Stimulated activated CD4-positive, alpha-beta T cell treated with anti-CD3 and anti-CD28 coated beads, Interleukin-4, amount 100 ng/mL, for 4 hours (primary cell): ENCODE data around the gene LRMDA.
"Not testable (repeated sequence)": the region's sequence is repeated elsewhere in the genome, so short reads cannot be mapped to it uniquely, and the experiment has no call there.

Experiments
- DNase-seq, 2 experiments: peaks; one replicate each; pipeline ENCODE4 v3.0.0-alpha.2; 2020

LRMDA gene

DNA sequence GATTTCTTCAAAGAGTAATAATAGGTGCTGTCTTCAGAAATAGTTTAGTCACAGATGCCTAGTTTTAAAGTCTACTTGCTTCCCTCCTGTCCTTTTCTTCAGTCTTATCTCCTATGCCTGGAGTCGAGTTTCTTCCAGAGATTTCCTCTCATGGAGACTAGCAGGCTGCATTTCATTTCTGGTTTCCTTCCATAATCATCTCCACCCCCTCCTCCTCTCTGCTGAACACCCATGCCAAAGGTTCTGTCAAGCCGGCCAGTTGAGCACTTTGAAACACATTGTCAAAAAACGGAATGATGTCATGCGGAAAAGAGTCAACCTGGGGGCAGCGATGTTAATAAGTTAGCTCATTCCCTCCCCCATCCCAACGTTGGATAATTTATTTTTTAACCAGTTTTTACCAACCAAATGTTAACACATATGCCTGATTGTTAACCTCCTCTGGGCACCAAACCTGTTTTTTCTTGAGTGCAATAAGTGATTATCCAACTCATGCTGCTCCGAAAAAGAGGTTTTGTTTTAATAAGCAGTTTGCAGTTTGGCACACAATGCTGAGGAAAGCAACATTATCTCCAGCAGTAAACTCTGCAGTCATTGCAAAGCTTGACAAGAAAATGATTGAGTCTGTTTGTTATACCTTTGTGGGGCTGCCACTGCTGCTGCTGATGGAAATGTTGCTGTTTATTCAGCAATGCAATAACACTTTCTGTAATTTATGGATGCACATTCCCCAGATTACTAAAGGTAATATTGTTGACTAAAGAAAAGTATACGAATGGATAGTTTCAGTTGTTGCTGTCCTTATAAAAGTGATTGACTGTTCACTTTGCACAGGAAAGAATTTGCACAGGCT lies 161.6 kb downstream of the LRMDA start:
- DNase-seq, result no peak

DNA sequence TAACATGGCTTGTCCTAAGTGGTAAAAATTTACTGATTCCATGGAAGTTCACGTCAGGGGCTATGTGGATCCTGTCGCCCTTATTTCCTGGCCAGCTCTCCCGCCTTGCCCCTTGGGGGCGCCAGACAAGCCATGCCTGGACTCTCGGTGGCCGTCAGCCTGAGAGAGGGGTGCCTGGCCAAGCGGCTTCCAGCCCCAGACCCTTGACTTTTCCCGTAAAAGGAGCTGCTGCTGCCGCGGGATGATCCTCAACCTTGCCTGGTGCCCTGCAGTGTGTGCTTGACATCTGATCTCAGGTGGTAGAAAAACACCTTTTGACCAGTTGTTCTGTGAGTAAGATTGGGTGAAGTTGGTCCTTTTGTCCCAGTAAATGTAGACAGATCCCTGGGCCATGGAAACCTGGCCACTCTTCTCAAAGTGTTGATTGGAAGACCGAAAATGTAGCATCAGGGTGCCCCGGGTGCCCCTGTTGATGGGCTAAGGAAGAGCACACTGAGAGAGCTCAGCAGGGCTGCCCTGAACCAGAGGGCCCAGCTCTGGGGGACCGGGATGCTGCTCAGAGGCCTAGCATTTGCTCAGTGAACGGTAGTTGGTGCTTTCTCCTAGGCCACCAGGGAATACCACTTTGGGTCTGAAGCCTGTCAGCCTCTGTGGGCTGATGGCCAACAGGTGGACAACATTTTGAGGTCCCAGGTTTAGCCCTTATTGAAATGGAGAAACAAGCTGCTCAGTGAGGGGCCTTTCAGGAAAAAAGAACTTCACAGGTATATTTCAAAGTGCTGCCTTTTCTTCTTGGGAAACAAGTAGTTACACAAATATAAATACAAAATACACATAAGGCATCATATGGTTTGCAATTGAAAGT lies 162.5 kb downstream of the LRMDA start:
- no peak for DNase-seq

DNA sequence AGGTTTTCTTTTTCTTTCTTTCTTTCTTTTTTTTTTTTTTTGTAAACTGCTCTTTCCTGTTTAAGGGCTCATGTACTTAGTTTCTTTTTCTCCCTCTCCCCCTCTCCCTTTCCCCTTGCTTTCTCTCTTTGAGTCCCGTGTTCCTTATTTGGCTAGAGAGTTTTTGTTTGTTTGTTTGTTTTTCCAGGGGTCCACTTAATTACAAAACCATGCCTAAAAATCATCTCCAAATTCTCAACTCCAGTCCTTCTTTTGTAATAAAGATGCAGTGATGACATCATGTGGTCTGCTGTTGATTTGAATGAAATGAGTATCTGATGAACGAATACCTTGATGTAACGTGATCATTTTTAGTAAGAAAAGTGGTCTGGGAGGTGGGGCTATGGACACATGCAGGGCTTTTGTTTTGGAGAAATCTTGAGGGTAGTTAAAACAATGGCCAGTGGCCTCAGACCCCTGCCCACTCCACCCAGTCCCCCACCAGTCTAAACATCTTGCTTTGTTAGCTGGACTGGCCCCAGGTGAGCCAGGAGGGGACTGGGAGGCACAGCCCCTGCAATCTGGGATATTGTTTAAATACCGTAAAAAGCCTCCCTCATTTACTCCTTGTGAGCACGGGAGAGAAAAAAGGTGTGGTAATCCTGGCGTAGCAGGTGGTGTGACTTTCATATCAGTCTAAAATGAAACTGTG lies 165.7 kb downstream of the LRMDA start:
- no peak for DNase-seq

DNA sequence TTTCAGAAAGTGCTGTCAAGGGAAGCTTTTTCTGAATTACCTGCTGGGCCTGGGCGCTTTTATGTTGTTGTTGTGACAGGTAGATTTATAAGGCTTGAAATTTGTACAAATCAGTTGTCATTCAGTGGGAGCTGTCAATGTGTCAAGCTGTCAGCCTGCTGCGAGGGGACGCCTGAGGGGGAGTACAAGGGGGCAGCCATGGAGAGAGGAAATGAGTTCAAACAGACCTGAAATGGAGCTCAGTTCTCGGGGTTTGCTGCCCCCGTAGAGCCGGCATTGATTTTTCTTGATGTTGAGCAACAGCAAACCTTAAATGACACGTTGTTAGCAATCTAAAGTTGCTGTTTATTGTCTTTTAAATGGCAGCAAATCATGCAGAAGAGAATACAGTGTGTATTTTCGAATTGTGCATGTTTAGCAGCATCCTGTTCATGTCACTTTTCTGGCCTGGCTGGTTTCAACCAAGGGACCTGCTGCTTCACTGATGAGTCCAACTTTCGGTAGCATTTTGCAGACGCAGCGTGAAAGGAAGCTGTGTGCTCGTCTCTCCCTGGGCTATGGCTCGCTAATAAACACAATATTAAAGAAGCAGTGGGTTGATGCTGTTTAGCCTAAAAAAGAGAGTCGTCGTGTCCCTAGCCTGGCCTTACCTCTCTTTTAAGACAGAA lies 166.5 kb downstream of the LRMDA start:
- no peak for DNase-seq

DNA sequence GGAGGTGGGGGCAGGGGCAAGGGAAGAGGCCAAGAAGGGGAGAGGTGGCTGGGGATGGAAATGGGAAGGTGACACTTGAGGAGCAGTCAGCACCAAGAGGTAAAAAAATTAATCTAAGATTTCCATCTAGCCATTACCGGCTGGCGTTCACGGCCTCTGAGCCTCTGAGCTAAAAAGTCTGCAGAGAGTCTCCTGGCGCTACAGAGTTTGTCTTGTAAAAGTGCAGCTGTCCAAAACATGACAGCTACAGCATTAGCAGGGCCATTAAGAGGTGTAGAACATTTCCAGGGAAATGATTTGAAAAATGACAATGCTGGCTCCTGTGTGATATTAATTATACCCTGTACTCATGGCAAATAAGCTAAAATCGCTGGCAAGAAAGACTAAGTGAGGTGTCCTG lies 167.6 kb downstream of the LRMDA start:
- no peak for DNase-seq

DNA sequence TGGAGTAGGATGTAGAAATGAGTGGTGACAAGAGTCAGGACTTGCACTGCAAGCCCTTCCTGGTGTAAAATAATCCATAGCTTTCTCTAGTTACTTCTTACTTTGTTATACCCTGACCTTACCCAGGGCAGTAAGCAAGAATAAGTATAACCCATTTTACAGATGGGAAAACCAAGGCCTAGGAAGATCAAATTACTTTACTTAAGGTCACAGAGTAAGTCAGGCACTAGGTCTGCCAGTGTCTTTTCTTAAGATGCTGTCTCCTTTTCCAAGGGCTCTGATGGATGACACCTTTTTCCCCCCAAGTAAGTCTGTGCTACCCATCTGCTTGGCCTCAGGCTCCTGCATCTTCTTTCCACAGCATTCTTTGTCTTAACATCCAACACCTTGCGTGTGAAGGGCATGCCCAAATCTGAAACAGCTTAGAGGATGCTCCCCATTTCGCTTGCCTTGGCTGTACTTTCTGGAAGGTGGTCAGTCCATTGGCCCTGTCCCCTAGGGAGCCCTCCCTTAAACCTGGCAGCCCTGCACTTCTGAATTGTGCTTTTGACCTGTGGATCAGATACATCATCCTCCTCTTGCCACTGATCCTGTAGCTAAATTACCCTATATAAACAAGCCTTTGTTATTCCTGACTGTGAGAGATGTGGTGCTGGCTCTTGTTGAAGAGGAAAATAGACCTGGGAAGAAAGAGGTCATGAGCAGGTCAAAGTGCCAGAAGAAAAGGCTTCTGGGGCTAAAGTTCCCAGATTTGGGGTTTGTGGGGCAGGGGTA lies 168.6 kb downstream of the LRMDA start:
- DNase-seq, result no peak

DNA sequence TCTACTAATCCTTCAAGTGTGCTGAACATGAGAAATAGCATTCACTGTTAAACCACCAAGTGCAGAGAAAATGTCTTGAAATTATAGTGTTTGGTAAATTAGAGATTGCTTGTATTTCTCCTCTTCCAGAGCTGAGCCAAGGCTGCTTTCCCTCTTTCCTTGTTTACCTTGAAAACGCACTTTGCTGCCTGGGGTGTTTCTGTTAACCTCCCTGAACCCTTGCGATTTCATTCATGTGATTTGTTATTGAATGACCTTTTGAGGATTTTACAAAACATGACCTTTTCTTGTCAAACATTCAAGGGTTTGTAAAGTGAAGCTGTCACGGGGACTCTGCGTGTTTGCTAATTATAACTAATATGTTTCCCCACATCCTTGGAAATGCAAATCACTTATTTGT lies 169.4 kb downstream of the LRMDA start:
- DNase-seq, result no peak

DNA sequence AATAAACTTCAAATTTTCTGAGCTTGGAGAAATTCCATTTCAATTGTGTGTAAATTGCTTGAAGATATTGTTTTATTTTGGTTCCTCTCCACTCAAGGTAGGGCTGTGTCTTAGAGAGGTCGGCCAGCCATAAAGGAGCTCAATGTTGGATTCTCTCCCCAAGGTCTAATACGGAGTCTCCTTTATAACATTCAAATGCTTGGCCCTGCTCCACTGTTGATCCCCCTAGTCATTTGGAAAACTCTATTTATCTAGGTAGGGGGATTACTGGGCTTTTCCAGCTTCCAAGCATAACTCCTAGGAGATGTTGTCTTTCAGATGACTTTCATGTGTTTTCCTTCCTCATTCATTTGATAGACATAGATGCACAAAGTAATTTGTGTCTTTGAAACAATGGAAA lies 170.9 kb downstream of the LRMDA start:
- DNase-seq, result no peak

DNA sequence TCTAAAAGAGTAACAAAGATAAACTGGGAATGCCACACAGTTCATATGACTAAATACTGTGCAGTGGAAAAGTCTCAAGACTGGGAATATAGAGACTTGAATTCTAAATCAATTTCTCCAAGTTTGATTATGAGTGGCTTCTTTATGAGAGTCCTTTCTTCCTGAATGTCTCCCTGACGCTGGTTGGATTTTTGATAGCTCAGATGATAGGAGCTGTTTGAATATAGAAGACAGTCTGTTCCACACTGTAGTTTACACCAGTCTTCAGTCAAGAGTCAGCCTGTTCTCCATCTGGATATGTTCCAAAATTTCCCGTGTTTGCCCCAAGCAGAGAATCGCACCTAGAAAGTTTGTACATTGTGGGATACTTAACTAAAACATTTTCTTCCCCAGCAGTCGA lies 173.7 kb downstream of the LRMDA start:
- DNase-seq, result no peak

DNA sequence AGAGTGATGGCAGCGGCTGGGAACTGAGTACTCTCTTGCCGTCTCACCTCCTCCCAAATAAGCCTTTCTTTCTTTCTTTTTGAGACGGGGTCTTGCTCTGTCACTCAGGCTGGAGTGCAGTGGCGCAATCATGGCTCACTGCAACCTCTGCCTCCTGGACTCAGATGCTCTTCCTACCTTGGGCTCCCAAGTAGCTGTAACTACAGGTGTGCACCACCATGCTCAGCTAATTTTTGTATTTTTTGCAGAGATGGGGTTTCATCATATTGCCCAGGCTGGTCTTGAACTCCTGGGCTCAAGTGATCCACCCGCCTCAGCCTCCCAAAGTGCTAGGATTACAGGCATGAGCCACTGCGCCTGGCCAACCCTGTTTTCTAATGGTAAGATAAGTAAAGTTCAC lies 174.4 kb downstream of the LRMDA start:
- not testable (repeated sequence) for DNase-seq

DNA sequence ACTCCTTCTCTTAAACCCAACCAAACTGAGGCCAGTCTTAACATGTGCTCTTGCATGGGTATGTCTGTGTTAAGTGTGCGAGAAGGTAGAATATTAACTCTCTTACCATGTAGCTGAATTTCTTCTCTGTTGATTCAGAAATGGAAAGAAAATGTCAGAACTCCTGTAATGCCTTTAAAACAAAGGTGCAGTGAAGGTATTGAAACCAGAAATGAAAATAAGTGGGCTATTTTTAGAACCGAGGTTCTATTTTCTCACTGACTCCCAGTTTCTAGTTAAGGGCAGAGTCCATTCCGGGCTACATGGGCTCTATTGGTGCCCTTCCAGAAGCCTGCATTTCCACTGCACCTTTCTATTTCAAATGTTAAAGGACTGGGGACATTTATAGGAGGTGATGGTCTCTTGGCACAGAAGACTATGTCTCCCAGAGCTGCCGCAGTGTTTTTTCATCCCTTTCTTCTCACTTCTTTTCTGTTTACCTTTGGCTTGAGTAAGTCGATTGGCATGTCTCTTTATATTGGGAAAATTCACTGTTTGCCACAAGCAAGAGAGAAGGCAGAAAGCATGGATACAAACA lies 174.9 kb downstream of the LRMDA start:
- no peak for DNase-seq

DNA sequence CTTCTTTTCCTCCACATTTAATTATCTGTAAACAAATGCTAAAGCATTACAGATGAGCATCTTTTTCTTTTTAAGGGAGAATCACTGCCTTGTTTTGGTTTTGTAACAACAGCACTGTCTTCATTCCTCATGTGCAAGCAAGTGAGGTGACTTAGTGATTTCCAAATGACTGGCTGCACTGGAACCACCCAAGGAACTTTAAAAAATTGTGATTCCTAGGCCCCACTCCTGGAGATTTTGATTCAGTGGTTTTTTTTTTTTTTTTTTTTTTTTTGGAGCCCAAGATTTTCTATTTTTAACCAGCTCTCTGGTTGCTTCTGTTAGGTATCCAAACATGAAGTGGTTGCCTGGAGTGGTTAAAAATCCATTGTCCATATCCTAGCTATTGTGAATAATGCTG lies 176.2 kb downstream of the LRMDA start:
- DNase-seq, result no peak

DNA sequence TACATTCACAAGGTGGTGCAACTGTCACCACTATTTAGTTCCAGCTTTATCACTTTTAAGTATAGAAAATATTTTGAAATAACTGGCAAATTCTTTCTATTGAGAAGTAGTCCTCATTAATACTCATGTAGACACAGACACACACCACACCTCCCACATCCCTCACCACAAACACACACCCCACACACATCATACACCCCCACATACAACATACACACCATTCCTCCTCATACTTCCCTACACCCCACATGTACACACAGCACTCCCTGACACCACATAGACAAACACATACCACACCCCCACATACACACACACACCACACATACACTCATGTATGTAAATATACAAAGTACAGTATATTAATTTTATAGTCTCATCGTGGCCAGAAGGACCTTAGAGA lies 178.8 kb downstream of the LRMDA start:
- DNase-seq, result no peak

DNA sequence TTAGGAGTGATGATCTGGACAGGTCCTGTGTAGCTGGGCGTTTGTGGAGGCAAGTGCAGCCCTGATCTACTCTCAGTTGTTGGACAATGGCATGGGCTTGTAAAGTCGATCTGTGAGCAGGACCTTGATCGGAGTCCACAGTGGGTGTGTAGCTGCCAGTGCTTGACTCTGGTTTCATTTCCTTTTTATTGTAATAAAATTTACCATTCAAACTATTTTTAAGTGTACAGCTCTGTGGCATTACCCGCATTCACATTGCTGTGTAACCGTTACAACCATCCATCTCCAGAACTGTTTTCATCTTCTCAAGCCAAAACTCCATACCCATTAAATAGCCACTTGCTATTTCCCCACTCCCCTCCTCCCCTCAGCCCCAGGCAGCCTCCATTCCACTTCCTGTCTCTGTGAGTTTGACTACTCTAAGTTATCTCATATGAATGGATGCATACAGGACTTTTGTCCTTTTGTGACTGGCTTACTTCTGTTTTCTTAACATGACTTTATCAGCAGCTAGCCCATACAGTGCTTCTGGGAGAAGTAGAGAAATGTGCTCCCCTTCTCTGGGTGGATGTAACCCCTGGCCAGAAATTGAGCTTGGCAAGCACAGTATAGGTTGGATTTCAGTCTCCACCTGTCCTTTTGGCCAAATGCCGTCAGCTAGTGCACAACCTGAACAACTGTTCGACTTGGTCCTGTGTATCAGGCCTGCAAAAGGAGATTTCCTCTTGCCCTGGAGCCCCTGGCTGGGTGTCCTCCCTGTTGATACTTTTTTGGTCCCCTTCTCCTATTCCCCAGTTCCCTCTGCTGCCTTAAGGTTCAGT lies 180.0 kb downstream of the LRMDA start:
- DNase-seq, result no peak

DNA sequence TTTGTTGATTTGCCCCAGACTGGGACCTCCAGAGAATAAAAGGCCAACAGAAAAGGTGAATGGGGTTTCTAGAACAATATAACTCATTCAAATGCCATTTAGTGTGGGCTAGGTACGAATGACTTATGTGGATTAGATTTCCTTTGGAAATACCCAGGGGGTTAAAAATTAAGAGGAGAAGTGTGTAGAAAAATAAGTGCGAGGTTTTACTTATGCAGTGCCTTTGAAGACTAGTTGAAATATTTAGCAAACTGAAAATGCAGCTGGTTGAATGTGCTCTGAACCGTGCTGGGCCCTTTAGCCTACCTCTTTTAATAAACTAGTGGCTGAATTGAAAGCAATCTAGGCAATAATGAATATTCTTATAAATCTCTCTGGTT lies 180.6 kb downstream of the LRMDA start:
- DNase-seq, result no peak

DNA sequence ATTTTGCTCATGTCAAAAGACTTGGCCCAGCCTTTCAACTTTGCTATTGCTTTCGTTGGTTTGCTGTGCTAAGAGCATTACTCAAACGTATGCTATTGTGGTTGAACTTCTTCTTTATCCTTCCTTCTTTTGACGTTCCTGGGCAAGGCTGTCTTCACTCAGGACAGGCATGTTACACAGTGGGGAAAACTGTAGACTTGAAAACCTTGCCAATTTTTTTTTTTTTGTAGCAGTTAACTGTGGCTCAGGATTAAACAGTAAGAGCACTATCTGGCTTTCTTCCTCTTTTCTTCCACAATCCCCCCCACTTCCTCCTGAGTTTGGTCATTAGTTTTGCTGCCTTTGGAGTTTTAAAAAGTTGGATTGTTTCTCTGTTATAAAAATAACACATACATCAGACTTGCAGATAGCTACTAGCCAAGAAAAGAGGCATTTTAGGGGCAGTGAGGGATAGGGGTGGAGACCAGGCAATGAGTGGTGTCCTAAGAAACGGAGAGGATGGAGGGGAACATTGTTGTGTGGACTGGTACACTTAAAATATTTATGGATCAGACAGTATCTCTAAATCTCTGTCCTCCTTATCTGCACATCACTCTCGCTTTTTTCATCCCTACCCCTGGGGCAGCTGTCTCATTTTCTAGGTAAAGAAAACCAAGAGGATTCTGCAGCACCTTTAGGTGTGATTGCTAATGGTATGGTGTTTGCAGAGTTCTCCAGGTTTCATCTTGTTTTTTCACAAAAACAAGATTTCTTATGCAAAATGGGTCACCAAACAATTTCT lies 181.7 kb downstream of the LRMDA start:
- DNase-seq, result no peak

DNA sequence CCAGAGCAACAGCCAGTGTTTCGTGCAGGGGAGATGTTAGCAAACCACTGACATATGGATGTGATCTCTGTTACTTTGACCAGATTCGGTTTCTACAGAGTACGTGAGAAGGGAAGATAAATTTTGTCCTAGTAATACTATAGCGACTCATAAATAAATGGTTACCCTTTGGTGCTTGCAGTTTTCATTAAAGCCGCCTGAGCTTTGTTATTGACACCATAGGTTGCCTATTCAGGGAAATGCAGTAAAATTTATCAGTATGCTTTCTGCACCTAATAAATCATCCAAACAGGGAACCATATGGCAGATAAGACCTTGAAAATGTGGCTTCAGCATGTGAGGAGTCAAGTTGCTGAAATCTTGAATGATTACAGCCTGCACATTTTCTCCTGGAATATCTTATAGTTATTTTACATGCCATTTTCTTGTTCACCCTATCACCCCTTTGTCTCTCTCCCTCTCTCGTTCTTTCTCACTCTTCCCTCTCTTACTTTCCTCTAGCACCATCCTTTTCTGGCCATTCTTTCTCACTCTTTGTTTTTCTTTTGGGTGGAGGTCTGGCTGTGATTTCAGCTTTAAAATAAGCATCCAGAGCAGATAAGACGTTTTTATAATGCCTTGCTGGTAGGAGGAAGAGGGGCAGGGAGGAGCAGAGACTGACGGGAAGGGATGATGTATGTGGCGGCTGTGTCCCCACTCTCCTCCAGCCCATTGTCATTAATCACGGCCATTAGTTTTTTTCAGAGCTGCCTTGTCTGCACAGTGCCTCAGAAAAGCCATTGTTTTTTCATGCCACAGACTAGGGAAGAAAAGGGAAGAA lies 182.5 kb downstream of the LRMDA start:
- DNase-seq, result no peak

DNA sequence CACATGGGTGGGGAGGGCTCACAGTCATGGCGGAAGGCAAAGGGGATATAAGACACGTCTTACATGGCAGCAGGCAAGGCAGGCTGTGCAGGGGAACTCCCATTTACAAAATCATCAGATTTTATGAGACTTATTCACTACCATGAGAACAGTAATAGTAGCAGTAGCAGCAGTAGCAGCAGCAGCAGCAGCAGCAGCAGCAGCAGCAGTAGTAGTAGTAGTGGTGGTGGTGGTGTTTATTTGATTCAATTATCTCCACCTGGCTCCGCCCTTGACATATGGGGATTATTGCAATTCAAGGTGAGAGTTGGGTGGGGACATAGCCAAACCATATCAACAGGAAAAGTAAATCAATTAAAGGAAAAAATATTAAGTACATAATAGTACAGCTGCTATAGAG lies 184.7 kb downstream of the LRMDA start:
- no peak for DNase-seq

DNA sequence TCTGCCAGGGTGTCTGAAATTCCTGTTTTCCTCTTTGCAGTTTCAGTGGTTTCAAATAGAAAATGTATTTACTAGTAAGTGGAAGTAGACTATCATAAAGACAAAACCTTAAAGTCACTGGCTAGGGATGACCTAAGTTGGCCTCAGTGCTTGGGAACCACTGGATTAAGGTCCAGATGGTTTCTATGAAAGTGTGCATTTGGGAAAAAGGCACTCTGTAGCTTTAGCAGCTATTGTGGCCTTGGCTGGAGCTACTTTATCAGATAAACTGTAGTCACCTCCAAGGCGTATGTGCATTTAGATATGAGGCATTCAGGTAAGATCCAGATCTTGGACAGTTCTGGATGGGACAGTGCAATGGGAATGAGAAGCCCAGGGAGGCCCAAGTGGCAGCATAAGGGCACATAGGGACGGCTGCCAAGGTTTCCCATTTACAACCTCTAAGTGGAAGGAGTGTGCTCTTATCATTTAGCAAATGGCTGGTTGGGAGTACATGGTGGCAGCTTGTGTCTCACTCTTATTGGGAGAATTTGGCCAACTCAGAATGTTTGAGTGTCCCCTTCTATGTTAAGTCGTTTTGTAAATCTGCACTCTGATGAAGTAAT lies 185.6 kb downstream of the LRMDA start:
- no peak for DNase-seq
